ENCODE results near the gene PPP1R3C.

Gene PPP1R3C

DNA sequence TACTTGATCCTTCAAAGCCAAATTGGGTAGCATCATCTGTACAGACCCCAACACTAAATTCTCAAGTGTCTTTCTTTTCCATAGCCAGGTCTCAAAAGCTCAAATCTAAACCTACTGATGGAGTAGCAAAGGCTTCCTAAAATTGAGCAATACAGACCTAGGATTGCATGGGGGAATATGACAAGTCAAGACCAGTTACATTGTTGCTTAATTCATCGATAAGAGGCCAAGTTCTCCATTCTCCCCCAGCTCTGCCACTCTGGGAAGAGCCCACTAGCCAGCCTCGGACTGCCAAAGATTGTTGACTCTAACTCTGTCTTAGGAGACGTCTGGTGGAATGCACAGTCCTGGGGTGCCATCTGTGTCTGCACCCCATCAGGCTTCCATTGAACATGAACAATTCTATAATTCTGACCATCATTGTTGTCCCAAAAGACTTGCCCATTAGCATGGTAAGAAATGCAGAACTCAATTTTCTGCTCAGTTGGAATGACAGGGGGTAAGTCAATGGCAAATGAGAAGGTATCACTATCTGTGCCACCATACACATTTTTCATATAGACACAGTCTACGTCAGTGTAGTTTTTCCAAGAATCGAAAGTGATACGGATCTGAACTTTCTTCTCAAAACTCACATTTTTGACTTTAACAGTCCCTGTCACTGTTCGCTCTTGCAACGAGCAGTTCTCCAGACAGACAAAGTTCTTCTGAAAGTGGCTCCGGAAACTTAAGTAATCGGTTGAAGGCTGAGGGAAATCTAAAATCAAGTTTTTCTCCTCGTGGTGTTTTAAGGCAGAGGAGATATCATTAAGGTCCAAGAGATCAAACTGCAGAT is 2.9 kb downstream of the PPP1R3C start:
- DNase-seq (ENCODE audit: low read depth), result no peak

DNA sequence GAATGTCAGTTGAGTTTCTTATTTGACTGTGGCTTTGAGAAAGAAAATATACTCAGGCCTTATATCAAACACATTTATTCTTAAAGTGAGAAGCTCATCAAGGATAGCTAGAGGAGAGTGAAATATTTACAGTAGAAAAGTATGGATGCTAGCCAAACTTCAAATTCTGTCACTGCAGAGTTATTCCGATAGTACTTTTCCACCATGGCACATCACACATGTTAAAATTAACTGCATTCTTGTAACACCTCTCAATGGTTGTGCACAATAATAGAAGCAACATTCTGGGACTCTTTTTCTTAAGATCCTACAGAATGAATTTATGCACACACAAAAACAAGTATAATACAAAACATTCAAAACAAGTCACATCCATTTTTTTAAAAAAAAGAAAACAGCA is 4.5 kb downstream of the PPP1R3C start:
- DNase-seq (ENCODE audit: low read depth), result no peak

DNA sequence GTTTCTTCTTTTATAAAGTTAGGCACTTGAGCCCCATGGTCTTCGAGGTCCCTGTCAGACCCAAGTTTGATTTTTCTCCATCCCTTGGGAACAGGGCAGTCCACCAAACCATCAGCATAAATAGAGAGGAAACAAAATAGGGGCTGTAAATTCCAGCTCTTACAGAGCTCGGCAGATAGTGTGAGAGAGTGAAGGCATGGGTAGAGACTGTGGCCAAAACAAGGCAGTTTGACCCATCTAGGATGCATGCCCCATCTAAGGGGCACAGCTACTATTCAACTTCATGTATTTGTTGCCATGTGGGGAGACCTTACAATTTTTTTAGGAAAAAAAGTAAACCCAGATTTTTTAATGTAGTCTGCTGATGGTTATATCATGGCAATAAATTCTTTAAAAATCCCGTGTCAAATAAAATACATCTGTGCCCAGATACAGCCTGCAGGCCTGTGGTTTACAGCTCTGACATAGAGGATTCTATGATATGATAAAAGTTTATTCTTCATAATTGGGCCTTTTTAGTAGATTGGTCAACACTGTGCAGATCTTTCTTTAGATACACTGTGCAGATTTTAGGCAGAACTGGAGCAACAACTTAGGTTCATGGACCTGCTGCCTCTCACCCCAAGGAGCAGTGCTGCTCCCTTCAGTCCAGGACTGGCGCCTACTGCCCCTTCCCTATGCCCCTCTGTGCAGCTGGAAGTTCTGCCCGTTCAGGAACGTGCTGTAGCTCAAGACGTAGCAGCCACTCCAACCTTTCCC is 5.3 kb downstream of the PPP1R3C start:
- no peak for DNase-seq (ENCODE audit: low read depth)

DNA sequence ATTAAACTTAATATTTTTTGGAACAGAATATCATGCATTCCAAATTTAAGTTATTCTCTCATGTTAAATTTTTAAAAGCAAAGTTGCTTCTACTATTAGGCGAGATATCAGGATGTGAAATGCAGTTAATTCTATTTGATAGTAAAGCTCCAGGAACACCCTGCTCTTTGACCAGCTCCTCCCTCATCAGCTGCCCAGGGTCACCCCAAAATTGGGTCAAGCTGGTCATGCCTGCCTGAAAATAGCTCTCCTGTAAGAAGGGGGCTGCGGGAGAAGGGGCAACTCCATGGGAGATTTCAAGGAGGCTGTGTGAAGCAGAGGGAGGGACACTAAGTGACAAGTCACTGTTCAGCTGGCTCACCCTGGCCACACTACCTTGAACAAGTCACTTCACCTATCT is 5.9 kb downstream of the PPP1R3C start:
- no peak for DNase-seq (ENCODE audit: low read depth)

DNA sequence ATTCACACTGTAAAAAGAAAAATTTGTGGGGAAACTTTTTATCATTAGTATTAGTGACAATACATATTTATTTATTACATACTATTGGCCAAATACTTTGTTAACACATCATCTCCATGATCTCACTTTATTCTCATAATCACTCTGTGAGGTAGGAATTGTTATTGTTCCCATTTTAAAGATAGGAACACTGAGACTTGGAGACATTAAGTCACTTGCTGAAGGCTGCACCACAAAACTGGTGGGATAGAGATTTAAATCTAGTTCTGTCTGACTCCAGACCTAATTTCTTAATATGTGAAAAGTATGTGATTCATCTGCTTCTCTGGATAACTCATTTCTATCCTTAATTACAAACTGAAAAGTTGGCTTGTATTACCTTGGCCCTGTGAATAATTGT is 8.2 kb downstream of the PPP1R3C start:
- DNase-seq (ENCODE audit: low read depth), result no peak

DNA sequence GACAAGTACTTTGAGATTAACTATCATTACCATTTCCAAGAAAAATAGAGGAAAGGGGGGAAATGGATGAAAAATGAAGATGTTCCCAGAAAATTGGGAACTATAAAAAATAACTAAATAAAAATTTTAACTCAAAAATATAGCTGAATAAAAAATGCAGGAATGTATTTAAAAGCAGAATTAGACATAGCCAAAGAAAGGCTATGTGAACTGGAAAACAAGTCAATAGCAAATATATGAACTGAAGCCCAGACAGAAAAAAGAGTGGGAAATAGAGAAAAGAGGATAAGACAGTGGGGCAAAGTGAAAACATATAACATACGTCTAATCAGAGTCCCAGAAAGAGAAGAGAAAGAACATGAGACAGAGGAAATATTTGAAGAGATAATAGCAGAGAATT is 10.3 kb downstream of the PPP1R3C start:
- DNase-seq (ENCODE audit: low read depth), result no peak

DNA sequence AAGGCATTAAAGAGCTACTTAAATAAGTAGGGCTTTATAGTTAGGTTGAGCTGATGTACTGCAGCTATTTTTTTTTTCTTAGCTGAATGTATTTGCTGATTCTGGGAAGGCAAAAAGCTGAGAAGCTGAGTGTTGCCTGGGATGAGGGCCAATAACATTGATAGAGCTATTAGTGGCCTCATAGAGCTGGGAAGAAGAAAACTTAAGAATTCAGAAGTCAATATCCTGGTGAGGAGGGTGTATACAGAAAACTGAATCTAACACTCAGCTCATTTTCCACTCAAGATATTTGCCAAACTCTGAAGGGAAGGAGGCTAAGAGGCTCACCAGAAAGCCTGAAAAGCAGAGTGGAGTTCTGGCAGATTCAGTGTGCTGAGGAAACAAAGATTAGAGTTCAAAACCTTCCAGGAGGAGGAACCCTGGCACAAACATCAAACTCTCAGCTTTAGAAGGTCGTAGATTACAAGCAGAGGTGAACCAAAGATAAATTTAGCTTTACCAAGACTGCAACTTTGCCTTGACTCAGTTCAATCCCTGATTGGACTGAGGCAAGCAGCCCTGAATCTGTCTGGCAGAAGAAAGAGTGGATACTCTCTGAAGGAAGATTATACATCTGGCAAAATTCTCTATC is 11.3 kb downstream of the PPP1R3C start:
- no peak for DNase-seq (ENCODE audit: low read depth)

DNA sequence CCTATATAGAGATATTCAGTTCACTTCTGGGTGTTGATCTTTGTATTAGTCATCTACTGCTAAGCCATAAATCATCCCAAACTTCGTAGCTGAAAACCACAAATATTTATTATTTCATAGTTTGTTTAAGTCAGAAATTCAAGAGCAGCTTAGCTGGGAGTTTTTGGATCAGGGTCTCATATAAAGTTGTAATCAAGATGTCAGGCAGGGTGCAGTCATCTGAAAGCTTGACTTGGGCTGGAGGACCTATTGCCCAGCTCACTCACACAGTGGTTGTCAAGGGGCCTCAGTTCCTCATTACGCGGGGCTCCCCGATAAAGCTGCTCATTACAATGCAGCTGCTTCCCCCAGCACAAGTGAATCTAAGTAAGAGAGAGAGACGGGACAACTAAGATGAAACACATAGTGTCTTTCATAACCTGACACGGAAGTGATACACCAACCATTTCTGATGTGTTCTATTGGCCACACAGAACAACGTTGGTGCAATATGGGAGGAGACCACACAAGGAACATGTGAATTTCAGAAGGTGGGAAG is 15.7 kb downstream of the PPP1R3C start:
- DNase-seq (ENCODE audit: low read depth), result no peak

DNA sequence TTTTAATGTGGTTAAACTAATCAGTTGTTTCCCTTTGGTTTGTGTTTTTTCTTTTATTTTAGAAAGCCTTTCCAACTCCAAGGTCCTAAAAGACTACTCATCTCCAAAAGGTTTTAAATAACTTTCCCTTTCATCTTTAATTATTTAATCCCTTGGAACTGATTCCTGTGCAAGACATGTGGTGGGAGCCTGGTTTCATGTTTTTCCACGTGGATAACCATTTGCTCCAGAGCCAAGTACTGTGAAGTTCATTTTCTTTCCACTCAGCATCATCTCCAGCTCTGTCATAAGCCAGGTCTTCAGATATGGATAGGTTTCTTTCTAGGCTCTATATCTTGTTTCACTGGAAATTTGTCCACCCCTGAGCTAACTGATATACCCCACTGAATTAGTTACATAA is 16.7 kb downstream of the PPP1R3C start:
- no peak for DNase-seq (ENCODE audit: low read depth)

DNA sequence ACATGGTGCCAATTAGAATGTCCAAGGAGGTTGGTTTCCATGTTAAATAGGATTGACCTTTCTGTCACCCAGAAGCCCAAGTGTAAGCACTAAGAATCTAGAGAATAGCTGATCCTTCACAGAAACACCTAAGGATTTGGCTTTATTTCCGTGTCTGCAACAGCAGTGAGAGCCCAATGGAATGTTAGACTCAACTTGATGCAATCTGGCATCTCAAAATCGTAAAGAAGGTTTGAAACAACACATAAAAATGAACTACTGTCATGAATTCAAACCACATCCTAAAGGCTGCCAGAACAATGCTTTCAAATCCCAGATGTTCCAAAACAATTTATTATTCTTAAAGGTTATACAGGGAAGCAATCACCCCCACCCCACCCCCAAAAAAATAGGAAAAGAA is 18.6 kb downstream of the PPP1R3C start:
- no peak for DNase-seq (ENCODE audit: low read depth)

DNA sequence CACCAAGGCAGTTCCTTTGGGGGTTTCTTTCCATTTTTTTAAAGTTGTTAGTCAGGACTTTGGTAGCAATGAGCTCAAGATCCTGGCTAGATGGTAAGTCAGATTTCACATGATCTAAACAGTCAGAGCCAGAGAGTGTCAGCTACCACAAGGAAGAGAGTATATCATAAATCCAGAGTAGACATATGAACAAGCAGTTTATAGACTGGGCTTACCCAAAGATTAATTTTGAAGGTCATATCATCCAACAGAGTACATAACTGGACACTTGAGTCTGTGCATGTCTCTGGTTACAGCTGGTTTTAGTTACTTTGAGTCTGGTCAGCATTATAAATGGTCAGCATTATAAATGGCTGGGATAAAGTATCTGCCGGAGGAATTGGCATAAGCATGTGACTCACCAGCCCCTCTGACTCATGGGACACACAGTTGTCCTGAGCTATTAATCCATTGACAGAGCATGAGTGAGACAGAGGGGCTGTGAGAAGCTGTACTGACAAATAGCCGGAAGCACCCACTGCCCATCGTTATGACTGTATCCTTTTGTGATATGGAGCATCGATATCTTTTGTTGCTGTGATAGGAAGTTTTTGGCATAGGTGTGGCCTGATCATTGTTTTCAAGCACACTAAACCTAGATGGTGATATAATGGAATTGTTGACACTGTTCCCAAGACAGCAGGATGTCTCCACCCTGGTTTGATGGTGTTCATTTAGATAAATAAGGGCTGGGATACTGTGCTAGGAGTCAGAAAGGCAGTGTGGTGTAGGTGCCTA is 19.3 kb downstream of the PPP1R3C start:
- no peak for DNase-seq (ENCODE audit: low read depth)

DNA sequence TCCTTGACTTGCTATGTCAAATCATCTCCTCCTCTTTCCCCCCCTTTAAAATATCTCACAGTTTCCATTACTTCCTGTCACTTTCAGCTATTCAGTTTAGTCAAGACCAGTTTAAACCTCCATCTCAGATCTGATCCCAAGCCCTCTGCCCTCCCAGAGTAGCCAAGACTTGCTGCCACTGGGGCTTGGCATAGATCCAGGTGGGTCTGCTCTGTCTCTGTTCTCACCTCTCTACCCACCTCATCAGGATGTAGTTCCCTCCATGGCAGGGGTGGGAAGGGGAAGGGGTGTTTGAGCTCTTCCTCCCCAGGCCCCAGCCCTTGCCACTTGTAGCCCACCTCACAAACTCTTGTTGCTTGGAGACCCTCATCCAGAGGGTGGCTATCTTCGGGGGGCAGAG is 22.0 kb downstream of the PPP1R3C start:
- no peak for DNase-seq (ENCODE audit: low read depth)

DNA sequence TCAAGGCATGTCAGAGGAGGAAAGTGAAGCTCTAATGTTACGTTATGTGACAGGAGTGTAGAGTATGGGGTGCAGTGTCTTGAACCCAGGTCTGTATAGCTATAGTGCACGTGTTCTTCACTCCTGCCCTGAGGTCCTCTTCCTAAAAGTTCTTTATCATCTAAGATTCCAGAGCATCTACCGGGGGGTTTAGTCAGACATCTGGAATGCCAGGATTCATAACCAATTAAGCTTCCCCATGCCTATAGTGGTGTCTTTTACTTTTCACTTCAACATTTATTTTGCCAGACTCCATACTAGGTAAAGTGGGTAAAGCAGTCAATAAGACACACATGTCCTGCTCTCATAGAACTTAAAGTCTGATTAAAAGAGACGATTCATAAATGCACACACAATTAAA is 22.4 kb downstream of the PPP1R3C start:
- DNase-seq (ENCODE audit: low read depth), result no peak

DNA sequence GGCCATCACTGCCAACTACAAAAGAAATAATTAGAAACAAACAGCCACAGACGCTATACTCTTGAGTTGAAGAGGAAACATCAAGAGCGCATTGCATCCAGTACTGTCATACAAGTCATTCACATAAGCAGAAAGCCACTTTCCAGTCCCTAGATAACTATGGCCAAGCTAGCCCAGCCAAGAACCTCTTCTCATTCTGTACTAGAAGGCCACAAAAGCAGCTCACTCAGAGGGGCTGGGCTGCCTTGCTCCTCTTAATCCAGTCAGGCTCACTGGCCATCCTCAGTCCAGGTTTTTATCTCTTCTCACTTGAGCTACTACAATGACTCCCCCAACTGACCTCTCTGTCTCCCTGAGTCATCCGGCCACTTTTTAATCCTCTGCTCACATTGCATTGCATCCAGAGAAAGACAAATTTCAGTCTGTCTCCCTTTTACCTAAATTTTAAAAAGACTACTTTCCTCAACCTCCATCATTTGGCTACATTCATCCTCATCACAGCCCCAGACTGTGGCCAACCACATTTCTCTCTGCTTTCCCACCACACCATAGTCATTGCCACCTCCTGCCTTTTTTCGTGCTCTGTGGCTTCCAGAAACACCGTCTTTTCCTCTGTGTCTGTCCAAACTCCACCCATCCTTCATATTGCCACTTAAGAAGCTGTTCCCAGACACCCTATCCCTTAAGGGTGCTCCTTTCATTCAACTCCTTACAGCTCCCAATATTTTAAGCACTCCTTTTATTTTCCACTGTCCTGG is 25.0 kb downstream of the PPP1R3C start:
- no peak for DNase-seq (ENCODE audit: low read depth)

DNA sequence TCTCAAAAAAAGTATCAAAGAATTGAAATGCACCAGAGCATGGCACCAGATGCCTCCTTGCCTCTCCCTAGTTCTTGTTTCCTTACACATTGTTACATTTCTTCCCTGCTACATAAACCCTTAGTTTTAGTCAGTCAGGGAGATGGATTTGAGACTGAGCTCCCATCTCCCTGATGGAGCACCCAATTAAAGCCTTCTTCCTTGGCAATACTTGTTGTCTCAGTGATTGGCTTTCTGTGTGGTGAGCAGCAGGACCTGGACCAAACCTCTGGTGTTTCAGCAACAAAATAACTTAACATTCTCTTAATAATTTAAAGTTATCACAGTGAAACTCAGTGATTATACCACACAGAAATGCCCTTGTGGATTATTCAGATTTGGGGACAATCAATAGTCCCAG is 26.9 kb downstream of the PPP1R3C start:
- DNase-seq (ENCODE audit: low read depth), result no peak

DNA sequence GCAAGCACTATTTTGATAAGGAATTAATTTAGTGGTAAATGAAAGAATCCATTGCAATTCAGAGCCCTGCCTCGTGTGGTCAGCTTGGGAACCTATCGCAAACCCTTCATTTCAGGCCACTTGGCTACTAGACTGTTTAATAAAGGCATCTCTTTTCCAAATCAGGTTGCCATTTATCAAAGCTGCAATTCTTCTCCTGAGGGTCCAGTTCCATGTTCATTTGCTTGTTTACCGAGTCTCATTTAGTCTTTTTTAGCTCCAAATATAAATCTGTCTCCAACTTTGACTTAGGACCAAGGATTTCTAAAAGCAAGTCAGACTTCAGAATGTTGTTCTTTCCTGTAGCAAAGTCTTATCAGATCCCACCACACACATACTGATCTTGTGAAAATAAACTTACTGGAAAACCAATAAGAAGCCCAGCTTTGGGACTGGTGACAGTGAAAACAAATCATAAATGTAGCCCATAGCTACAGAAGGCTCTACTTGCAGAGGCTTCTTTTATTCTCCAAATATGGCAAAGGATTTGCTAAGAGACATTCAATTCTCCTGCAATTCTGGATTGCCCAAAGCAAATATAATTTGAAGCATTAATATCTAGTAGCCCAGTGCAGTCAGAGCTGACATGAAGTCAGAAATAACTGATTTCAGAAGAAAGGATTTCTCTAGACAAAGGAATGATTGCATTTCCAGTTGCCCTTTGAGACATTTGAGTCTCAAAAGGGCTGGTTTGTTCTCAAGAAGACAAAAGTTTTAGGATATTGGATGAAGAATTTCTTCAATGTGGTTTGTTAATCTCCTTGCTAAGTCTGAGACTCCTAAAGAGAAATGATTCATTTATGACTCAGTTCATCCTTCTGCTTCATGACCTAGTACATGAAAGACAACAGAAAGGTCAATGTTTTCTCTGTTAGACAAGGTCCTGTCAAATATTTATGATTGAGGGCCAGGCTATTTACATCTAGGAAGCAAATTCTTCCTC is 28.0 kb downstream of the PPP1R3C start:
- no peak for DNase-seq (ENCODE audit: low read depth)

DNA sequence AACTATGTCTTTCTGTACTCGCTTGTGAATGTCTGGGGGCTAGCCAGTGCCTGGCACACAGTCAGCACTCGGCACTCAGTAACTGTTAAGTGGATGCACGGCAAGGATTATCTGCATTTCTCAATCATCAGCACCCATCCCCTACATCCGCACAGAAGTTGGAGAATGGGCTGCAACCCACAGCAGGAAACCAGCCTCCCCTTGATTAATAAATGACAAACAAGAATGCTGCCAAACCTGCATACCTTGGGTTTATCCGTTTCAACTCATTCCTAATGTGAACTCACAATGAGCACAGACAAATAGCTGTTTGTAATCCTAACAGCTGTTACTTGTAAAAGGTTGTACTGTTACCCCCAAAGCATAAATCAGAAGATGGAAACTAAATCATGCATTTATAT is 28.9 kb downstream of the PPP1R3C start:
- DNase-seq (ENCODE audit: low read depth), result no peak

DNA sequence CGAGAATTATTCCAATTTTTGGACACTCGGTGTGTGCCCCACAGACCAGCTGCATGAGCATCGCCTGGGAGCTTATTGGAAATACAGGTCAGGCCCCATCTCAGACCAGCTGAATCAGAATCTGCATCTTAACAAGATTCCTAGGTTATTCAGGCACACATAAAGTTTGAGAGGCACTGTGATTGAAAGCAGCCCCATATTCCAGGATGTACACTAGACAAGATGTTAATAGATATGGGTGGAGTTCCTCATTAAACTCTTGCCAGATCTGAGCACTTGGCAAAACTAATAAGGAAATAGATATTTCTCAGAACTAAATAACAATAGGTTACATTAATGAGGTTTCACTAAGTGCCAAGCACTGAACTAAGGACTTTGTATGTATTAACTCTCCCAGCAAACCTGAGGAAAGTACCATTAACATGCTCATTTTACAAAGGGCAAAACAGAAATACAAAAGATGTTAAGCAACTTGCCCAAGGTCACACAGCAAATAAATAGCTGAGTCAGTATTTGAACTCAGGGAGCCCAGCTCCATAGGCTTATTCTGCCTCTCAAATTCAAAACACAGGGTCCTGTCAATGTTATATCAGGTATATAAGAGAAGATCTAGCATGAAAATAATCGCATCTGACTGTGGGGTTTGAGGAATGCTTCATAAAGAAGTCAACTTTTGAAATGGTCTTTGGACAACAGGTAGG is 29.9 kb downstream of the PPP1R3C start:
- DNase-seq (ENCODE audit: low read depth), result no peak

DNA sequence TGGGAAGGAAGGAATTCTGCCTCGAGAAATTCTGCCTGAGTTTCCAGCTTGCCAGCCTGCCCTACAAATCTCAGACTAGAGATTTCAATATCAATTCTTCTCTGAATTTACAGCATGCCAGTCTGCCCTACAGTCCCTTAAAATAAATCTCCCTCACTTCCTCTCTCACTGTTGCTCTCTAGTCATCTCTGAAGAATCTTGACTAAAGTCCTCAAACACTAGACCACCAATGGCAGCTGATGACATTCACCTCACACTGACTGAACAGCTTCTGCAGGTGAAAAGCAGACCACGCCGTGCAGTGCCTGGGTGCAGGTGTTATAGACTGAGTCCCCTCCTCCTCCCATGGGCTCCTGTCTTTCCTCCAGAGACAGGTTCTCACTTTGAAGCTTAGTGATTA is 30.4 kb downstream of the PPP1R3C start:
- no peak for DNase-seq (ENCODE audit: low read depth)
